Activated CD8-positive, alpha-beta memory T cell treated with anti-CD3 and anti-CD28 coated beads, Interleukin-2, amount 50 U/mL, for 48 hours (primary cell): ENCODE measurements around the gene CRAT.

Source experiments
- DNase-seq: peaks from one replicate; pipeline ENCODE4 v3.0.0-alpha.2; 2020

Gene CRAT

DNA sequence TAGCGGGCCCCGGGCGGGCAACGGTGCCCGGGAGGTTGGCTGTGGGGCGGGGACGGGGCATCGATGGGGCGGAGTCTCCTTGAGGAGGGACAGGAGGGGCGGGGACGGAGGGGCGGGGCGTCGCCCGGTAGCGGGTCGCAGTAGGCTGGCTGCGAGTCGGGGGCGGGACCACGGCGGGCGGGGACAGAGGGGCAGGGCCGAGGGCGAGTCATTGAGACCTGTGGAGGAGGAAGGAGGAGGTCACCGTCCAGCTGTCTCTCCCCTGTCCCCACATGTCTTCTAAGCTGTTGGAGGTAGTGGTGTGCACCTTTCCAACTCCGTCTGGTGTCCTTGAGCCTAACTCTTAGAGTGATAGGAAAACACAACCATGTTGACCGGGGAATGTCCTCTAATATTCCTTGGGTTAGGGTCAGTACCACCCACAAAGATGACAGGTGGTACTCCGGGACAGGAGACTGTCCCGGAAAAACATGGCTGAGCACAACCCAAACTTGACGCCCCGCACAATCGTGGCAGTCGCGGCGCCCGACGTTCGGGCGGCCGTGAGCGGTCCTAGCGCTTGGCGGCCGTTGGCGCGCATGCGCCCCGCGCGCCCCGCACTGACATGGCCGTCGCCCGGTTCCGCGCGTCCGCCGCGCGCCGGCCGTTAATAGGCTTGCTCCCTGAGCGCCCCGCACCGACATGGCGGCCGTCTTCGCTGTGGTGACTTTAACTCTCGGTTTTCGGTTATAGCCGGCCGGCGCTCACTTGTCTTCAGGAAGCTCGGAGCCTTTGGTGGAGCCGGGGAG is at the start of gene CRAT, which contains the start of gene PTPA:
CRAT (minus strand) TSS at position 54 of the 788 bp plus-strand sequence. CDS start 284 bp downstream, outside the sequence.
PTPA (plus strand) TSS at position 676 of the 788 bp plus-strand sequence. CDS start 186 bp downstream, outside the sequence.
- peak; percentile 97 for DNase-seq

DNA sequence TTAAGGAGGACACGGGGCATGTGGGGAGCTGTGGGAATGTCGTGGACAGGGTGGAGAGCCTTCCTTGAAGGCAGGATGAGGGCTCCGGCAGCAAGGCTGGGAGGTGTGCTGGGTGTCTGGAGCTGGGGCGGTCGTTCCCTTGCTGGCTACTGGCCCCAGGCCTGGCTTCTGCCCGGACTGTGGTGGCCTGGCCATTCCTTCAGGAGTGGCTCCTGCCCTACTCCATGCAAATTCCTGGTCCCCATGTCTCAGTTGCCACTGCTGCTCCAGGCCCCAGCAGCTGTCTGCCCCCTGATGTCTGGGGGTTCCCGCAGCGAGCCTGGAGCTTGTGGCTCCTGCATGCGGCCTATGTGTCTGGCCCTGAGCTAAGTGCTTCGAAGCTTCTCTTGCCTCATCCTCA is 45.6 kb upstream of the CRAT start:
- DNase-seq: no peak

DNA sequence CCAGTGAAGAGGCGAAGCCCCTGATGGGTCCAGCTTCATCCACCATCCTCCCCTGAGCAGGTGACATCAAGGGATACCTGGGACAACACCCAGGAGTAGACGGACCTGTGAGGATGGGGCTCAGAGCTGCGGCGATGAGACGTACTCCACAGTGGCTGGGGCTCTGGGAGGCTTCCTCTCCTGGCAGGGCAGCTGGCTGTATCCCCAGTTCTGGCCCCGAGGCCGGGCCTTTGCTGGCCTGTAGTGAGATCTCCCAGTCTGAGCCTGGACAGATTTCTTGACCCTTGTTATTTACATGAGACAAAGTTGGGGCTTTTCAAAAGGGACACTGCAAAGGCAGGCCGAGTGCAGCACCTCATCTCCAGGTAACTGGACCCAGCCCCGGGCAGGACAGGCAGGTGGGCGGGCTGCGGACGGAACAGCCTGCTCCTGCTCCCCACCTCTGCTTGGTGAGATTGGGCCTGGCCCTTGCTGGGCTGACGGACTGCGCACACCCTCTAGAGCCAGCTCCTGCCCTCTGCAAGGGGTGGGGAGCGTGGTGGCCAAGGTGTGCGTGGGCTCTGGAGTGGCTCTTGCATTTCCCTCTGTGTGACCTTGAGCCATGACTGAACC is 44.4 kb upstream of the CRAT start:
- DNase-seq: no peak

DNA sequence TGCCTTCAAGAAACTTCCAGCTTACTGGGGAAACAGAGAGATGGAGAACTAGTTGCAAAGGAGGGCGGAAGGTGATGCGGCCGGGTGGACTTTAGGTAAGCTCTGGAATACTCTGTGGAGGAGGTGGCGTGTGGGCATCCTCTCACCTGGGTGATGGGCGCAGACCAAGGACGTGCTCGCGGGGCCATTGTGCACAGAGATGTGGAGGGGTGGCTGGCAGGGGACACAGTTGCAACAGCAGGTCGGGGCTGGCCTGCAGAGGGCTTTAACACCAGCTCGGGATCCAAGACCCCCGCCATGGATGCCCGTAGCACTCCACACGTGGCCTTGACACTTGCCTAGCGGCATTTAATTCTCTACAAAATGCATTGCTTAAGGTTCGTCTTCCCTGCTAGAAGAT is 40.9 kb upstream of the CRAT start:
- no peak for DNase-seq

DNA sequence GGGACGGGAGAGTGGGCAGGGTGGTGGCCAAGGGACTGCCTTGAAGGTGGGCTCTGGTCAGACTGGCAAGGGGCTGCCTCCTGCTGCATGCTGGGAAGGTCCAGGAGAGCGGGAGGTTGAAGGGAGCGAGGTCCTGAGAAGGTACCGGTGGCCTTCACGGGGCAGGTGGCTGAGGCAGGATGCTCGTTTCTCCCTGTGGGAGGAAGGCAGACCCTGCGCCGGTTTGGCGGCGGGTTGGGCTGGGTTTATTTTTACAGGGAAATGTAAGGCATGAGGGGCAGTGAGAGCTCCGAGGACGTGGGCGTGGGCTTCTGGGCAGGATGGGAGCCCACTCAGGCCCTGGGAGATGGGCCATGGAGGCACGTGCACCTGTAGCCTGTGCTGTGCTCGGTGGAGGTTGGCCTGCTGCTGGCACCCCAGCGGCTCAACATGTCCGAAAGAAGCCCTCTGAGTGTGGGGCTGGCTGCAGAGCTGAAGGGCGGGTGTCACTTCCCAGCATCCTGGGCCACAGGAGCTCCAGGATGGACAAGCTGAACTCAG is 40.1 kb upstream of the CRAT start:
- DNase-seq: no peak

DNA sequence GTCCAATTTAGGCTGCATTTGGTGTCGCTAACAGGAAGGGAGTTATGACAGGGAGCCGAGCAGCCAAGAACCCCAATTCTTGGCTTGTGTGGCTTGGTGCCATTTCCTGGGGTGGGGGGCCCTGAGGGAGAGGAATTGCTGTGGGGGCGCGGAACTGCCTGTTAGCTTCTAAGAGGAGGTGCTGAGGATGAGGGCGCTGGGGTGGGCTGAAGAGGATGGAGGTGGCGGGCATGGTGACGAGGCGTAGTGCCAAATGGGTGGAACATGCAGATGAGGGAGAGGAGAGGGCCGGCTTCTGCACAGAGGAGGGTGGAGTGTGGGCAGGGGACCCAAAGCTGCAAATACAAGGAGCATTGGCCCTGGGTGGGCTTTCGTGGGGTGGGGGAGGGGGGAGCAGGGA is 39.5 kb upstream of the CRAT start:
- DNase-seq: no peak

- DNase-seq: no peak
Measured at GRCh38 chr9:129149442-129149841, 38.8 kb upstream of the CRAT start.

DNA sequence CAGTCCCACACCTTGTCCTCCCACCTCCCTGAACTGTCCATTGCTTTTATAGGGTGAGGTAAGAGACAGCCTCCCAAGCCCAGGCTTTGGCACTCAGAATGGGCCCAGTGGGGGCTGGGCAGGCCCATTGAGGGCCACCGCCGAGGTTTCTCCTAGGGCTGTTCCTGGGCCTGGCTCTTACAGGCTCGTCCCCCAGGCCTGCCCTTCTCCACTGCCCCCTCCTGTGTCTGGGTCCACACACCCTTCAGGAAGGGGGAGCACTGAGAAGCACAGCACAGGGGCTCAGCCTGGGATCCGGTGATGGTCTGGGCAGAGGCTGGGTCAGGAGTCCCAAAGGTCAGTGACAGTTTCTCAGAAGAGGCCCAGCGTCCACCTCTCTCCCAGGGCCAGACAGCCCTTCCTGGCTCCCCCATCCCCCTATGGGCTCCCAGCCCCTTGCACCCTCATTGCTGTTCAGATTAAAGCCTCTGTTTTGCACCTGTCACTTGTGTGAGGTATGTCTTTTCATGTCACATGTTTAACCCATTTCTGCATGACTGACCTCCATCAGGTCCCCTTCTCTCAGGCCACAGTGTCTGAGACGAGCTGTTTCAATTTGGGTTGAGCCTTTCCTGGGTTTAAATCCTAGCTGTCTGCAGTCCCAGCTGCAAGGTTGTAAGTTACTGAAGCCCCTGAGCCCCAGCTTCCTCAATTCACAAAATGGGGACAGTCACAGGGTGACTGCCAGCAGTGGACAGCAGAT is 38.0 kb upstream of the CRAT start:
- DNase-seq: no peak

DNA sequence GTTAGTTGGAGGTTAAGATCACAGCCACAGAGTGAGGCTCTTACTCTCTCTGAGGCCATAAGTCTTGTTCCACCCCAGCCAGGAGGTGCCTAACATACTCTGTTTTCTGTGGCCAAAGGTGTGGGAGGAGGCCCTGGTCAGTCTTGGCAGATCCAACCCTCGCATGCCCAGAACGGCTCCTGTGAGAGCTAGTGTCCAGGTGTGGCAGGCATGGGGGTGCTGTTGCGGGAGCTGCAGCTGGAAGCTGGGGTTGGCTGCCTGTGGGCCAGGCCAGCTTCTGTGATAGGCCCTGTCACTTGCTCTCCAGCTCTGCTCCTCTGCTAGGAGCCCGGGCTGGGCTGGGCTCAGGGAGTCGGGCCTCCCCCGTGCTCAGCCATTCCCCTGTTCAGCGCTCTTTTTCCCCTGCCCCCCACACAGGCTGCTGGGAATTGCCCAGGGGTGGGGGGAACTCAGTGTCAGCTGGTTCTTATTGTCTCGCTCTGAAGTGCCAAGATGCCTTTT is 35.9 kb upstream of the CRAT start:
- DNase-seq: no peak

- DNase-seq: no peak
Measured at GRCh38 chr9:129145841-129146292, 35.3 kb upstream of the CRAT start.

- no peak for DNase-seq
Measured at GRCh38 chr9:129145316-129145715, 34.7 kb upstream of the CRAT start.

GRCh38 chr9:129143031-129143927 is 32.7 kb upstream of the CRAT start:
- peak; percentile 87 for DNase-seq

DNA sequence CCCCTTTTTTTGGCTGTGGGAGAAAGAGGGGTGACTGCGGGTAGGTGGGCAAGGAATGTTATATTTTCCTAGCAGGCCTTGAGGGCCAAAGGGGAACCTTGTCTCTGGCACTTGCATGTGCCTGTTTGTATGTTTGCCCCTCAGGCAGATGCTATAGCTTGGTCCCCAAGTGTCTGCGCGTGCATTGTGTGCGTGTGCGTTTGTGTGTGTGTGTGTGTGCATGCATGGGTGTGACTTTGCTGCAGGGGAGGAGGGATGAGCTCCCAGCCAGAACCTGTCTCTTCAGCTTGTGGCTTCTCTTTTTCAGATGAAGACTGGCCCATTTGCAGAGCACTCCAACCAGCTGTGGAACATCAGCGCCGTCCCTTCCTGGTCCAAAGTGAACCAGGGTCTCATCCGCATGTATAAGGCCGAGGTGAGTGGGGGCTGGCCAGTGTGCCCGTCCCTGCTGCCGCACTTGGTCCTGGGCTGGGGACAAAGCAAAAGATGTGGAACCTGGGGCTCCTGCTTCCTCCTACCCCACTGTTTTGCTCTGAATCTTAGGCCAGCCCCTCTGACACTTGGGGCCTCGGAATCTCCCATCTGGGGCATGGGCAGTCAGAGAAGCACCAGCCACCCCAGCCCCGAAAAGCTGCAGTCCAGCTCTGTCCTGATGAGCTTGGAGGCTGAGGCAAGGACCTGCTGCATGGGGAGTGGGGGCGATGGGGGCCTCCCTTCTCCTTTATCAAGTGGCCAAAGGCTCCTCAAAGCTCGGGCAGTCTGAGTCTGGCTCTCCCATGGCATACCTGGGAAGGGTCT is 31.7 kb upstream of the CRAT start:
- DNase-seq: no peak

GRCh38 chr9:129141066-129142041 is 30.8 kb upstream of the CRAT start:
- no peak for DNase-seq

GRCh38 chr9:129140397-129141065 is 29.9 kb upstream of the CRAT start:
- peak; percentile 71 for DNase-seq

DNA sequence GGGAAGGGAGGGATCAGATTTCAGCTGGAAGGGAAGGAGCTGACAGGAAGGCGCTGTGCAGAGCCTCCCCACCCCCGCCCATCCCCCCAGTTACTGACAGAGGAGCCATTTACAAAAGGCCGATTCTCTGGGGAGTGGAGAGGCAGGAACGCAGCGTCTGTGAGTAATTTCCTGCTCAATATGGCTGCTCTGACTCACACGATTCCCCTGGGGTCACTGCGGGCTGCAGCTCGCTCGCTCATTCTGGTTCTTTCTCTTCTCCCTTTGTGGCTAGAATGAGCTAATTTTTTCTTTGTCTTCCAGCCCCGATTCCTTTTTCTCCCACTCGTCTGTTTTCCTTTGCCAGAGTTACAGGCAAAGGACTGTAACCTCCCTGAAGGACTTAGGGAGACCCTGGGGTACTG is 29.4 kb upstream of the CRAT start:
- peak; percentile 81 for DNase-seq

- peak; percentile 77 for DNase-seq
Measured at GRCh38 chr9:129139233-129139992, 28.8 kb upstream of the CRAT start.

DNA sequence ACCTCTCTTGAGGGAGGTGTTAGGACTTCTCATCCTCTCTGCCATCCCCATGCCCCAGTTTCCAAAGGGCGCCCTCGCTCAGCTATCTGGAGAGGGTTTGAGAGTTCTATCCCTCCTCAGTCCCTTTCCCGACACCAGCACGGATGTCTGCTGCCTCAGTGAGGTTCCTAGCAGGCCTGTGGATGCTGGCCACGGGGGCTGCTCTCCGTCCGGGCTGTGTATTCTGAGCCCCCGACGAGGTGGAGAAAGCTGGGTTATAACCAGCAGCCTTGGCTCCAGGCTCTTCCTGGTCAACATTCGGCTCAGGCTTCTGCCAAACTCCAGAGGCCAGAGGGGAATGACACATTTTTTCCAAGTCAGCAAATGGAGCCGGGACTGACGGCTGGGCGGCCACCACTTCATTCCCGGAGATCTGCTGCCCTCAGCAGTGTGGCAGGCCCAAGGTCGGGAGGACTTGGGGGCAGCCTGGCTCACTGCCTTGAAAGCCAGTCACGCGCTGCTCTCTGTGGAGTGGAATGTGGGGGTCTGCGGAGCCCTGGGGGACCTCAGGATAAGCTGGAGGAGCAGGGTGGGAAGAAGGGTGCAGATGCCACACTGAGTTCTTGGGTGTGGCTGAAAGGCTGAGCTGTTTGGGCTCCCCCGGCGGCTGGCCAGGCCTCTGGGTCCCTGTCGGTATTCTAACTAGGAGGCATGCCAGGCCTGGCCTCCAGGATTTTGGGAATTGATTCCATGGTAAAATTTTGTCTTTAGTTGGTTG is 28.1 kb upstream of the CRAT start:
- DNase-seq: peak; percentile 57
